ENCODE data around the gene UBASH3A. TPM values are rescaled to one million over a fixed set of nuclear protein-coding genes. Genes with fewer than 3 reads are reported as not detected.

The UBASH3A gene
- total RNA-seq, 1 donor from 2014 or later = not detected

- no peaks in the 10 kb centered on the region for H3K36me3 Mint-ChIP-seq
- Histone ChIP-seq H2AFZ (replicated peaks) (no peak overlapping the region), H3K9me3 (ENCODE audit: low read depth) (no peaks in the 10 kb centered on the region), H3K4me2 (no peak overlapping the region), H3K4me3 (no peak overlapping the region), H3K79me2 (ENCODE audit: low read depth) (no peaks in the 10 kb centered on the region), H3K27me3 (no peaks in the 10 kb centered on the region), H3F3A (ENCODE audit: low read depth) (no peaks in the 10 kb centered on the region), H3K27ac (no peak overlapping the region), H3K36me3 (no peaks in the 10 kb centered on the region), H4K20me1 (ENCODE audit: low read depth) (peaks cover 1% of the 10 kb centered on the region), H3K9ac (no peak overlapping the region), H3K4me1 (no peaks in the 10 kb centered on the region)
- no peaks in the 10 kb centered on the region for H3K9me3 Mint-ChIP-seq
- H3K4me1 Mint-ChIP-seq = no peaks in the 10 kb centered on the region
- H3K4me3 Mint-ChIP-seq = no peak overlapping the region
- TF ChIP-seq EZH2 (IDR thresholded peaks at IDR 0.05) = no peak
- TF ChIP-seq CTCF (IDR thresholded peaks at IDR 0.05) = no peak
- TF ChIP-seq EZH2phosphoT487 (IDR thresholded peaks at IDR 0.05) = no peak
- H3K27me3 Mint-ChIP-seq (ENCODE audit: insufficient read depth, low read depth) = peaks cover 20% of the 10 kb centered on the region
- no peak for DNase-seq (ENCODE audit: low spot score)
- H3K27ac Mint-ChIP-seq = no peak overlapping the region
Observed at GRCh38 chr21:42443181-42443785, 39.6 kb downstream of the UBASH3A start.

GRCh38 chr21:42443876-42444744, 40.4 kb downstream of the UBASH3A start:
- no peak overlapping the region for H3K4me3 ChIP-seq
- no peak overlapping the region for H2AFZ ChIP-seq (replicated peaks)
- H3K27ac ChIP-seq = no peak overlapping the region
- H3K9ac ChIP-seq = no peak overlapping the region
- no peaks in the 10 kb centered on the region for H3K9me3 ChIP-seq (ENCODE audit: low read depth)
- Mint-ChIP-seq H3K27ac (peak overlapping the region; percentile 62), H3K4me1 (no peaks in the 10 kb centered on the region), H3K36me3 (no peaks in the 10 kb centered on the region), H3K4me3 (no peak overlapping the region), H3K27me3 (ENCODE audit: insufficient read depth, low read depth) (peaks cover 17% of the 10 kb centered on the region), H3K9me3 (no peaks in the 10 kb centered on the region)
- no peak overlapping the region for H3K4me2 ChIP-seq
- no peaks in the 10 kb centered on the region for H3K27me3 ChIP-seq
- no peaks in the 10 kb centered on the region for H4K20me1 ChIP-seq (ENCODE audit: low read depth)
- H3K36me3 ChIP-seq = no peaks in the 10 kb centered on the region
- TF ChIP-seq CTCF (IDR thresholded peaks at IDR 0.05) = no peak
- no peak for TF ChIP-seq EZH2phosphoT487 (IDR thresholded peaks at IDR 0.05)
- no peak for TF ChIP-seq EZH2 (IDR thresholded peaks at IDR 0.05)
- H3K79me2 ChIP-seq (ENCODE audit: low read depth) = no peaks in the 10 kb centered on the region
- DNase-seq (ENCODE audit: low spot score) = no peak
- no peaks in the 10 kb centered on the region for H3K4me1 ChIP-seq
- peaks cover under 1% of the 10 kb centered on the region for H3F3A ChIP-seq (ENCODE audit: low read depth)

GRCh38 chr21:42444745-42445059, 41.0 kb downstream of the UBASH3A start:
- Mint-ChIP-seq H3K4me1 (peaks cover under 1% of the 10 kb centered on the region), H3K4me3 (no peak overlapping the region), H3K27me3 (ENCODE audit: insufficient read depth, low read depth) (peaks cover 15% of the 10 kb centered on the region), H3K9me3 (no peaks in the 10 kb centered on the region), H3K27ac (peak overlapping the region; percentile 33), H3K36me3 (no peaks in the 10 kb centered on the region)
- DNase-seq (ENCODE audit: low spot score) = no peak
- Histone ChIP-seq H3K36me3 (no peaks in the 10 kb centered on the region), H3K79me2 (ENCODE audit: low read depth) (no peaks in the 10 kb centered on the region), H3K4me1 (no peaks in the 10 kb centered on the region), H3K27me3 (no peaks in the 10 kb centered on the region), H3K9ac (no peak overlapping the region), H4K20me1 (ENCODE audit: low read depth) (no peaks in the 10 kb centered on the region), H3K9me3 (ENCODE audit: low read depth) (no peaks in the 10 kb centered on the region), H3K4me2 (no peak overlapping the region), H3F3A (ENCODE audit: low read depth) (peaks cover 3% of the 10 kb centered on the region), H2AFZ (replicated peaks) (no peak overlapping the region), H3K27ac (no peak overlapping the region), H3K4me3 (no peak overlapping the region)
- TF ChIP-seq CTCF (IDR thresholded peaks at IDR 0.05) (no peak), EZH2phosphoT487 (IDR thresholded peaks at IDR 0.05) (no peak), EZH2 (IDR thresholded peaks at IDR 0.05) (no peak)
